Tibial nerve (tissue), 4 donors: Measurements from ENCODE around the gene THYN1. TPM values are rescaled to one million over a fixed set of nuclear protein-coding genes. Genes with fewer than 3 reads are reported as not detected.
"Not testable (repeated sequence)": the region's sequence is repeated elsewhere in the genome, so short reads cannot be mapped to it uniquely, and the experiment has no call there.

Experiments
- DNase-seq, 2 donors: peaks; one replicate each; pipeline ENCODE4 v3.0.0-alpha.2; 2019; ENCODE audit warnings: low spot score in 2 of 2
- H3K27ac ChIP-seq, 4 donors: fragments of 200-600 bp; sonication (generic) in 3 of 4; one replicate each; pipeline ENCODE4 v1.5.1; 2017 to 2019; ENCODE audit warnings: mild to moderate bottlenecking in 1 of 4
- H3K27me3 ChIP-seq, 2 donors: fragments of 200-600 bp; sonication (generic) in 1 of 2; one replicate each; pipeline versions ENCODE4 v1.5.1 to v1.6.0; 2017 to 2019
- H3K36me3 ChIP-seq, 3 donors: fragments of 200-600 bp; sonication (generic); one replicate each; pipeline ENCODE4 v1.5.1; 2018 to 2019
- H3K4me1 ChIP-seq, 4 donors: fragments of 200-600 bp; sonication (generic) in 3 of 4; one replicate each; pipeline ENCODE4 v1.5.1; 2017 to 2019
- H3K4me3 ChIP-seq, 4 donors: fragments of 200-600 bp; sonication (generic) in 3 of 4; one replicate each; pipeline ENCODE4 v1.5.1; 2017 to 2019; ENCODE audit warnings: mild to moderate bottlenecking in 1 of 4, moderate library complexity in 1 of 4
- H3K9me3 ChIP-seq, 4 donors: fragments of 200-600 bp; sonication (generic) in 3 of 4; one replicate each; pipeline ENCODE4 v1.5.1; 2017 to 2019
- CTCF ChIP-seq, 5 experiments: fragments of 200-600 bp in 3 of 5; fragments of 450-650 bp in 2 of 5; sonication (generic) in 3 of 5; IDR thresholded peaks; one replicate each; pipeline ENCODE4 v1.5.1; 2016 to 2019; ENCODE audit warnings: antibody characterized with exemption in 5 of 5, mild to moderate bottlenecking in 3 of 5, moderate library complexity in 2 of 5
- EP300 ChIP-seq, 2 donors: sonication (generic); formaldehyde crosslinking; IDR thresholded peaks; one replicate each; pipeline ENCODE4 v1.6.1; 2017; ENCODE audit warnings: antibody characterized with exemption in 2 of 2, mild to moderate bottlenecking in 1 of 2
- POLR2A ChIP-seq, 2 donors: fragments of 450-650 bp; IDR thresholded peaks; one replicate each; pipeline ENCODE4 v1.6.1; 2017; ENCODE audit warnings: antibody characterized with exemption in 2 of 2, mild to moderate bottlenecking in 2 of 2, moderate library complexity in 2 of 2
- WGBS, 2 donors: methylation state at CpG; one replicate each; pipeline ENCODE4 v1.1.5; 2018; 5-methylcytosine and 5-hydroxymethylcytosine counted together
- total RNA-seq, 4 donors: library from RNA; depleted of rRNA; stranded (reverse); fragments of >200 nt; gene quantifications; one replicate each; pipeline ENCODE4 v1.1.0, GENCODE V29; 2016

Gene THYN1
- total RNA-seq, 4 donors from 2014 or later: 46.0 to 65.7 (median 53.3) TPM

- no peak overlapping the region for H3K27ac ChIP-seq
- no peaks in the 10 kb centered on the region for H3K36me3 ChIP-seq
- H3K9me3 ChIP-seq: no peaks in the 10 kb centered on the region
- TF ChIP-seq EP300 (IDR thresholded peaks at IDR 0.05) (no peak), CTCF (IDR thresholded peaks at IDR 0.05) (no peak), POLR2A (IDR thresholded peaks at IDR 0.05) (no peak)
- peaks cover 0 to 11% (median 0%) of the 10 kb centered on the region in 4 donors for H3K4me1 ChIP-seq
- 74 to 76% methylated on average over 12 of the region's 12 CpGs for WGBS, 2 donors
- no peaks in the 10 kb centered on the region for H3K27me3 ChIP-seq
- H3K4me3 ChIP-seq: no peak overlapping the region
- no peak for DNase-seq
Measured at GRCh38 chr11:134287561-134287960, 34.4 kb upstream of the THYN1 start.

GRCh38 chr11:134284349-134284748 is 31.2 kb upstream of the THYN1 start:
- H3K27me3 ChIP-seq: peaks cover 0 to 19% of the 10 kb centered on the region in 2 donors
- not testable (repeated sequence) for H3K9me3 ChIP-seq, H3K4me1 ChIP-seq, H3K27ac ChIP-seq, DNase-seq, H3K36me3 ChIP-seq, H3K4me3 ChIP-seq
- 86 to 88% methylated on average over 5 of the region's 5 CpGs for WGBS, 2 donors

GRCh38 chr11:134283461-134284230 is 30.5 kb upstream of the THYN1 start:
- no peaks in the 10 kb centered on the region for H3K4me1 ChIP-seq
- 75 to 79% methylated on average over 16 of the region's 16 CpGs for WGBS, 2 donors
- H3K9me3 ChIP-seq: no peaks in the 10 kb centered on the region
- H3K36me3 ChIP-seq: no peaks in the 10 kb centered on the region
- TF ChIP-seq EP300 (IDR thresholded peaks at IDR 0.05) (no peak), CTCF (IDR thresholded peaks at IDR 0.05) (no peak), POLR2A (IDR thresholded peaks at IDR 0.05) (no peak)
- no peak overlapping the region for H3K4me3 ChIP-seq
- DNase-seq: no peak
- H3K27me3 ChIP-seq: peaks cover 0 to 27% of the 10 kb centered on the region in 2 donors
- H3K27ac ChIP-seq: no peak overlapping the region

GRCh38 chr11:134282121-134283045 is 29.2 kb upstream of the THYN1 start:
- H3K9me3 ChIP-seq: peaks cover 0 to 6% (median 0%) of the 10 kb centered on the region in 4 donors
- peaks cover 0 to 2% (median 0%) of the 10 kb centered on the region in 4 donors for H3K4me1 ChIP-seq
- no peak overlapping the region for H3K4me3 ChIP-seq
- peaks cover 0 to 39% of the 10 kb centered on the region in 2 donors for H3K27me3 ChIP-seq
- TF ChIP-seq CTCF (IDR thresholded peaks at IDR 0.05) (no peak), POLR2A (IDR thresholded peaks at IDR 0.05) (no peak), EP300 (IDR thresholded peaks at IDR 0.05) (no peak)
- 78 to 79% methylated on average over 22 of the region's 22 CpGs for WGBS, 2 donors
- no peak overlapping the region for H3K27ac ChIP-seq
- no peak for DNase-seq
- H3K36me3 ChIP-seq: no peaks in the 10 kb centered on the region

GRCh38 chr11:134281635-134282034 is 28.5 kb upstream of the THYN1 start:
- H3K27ac ChIP-seq, H3K4me1 ChIP-seq, H3K9me3 ChIP-seq, DNase-seq, H3K36me3 ChIP-seq, H3K4me3 ChIP-seq: not testable (repeated sequence)
- WGBS, 2 donors: 95% methylated on average over 3 of the region's 17 CpGs; no CpG with 5 or more reads in 1 of the 2 donors
- H3K27me3 ChIP-seq: peaks cover 0 to 47% of the 10 kb centered on the region in 2 donors

- H3K4me1 ChIP-seq: peaks cover 0 to 23% (median 8%) of the 10 kb centered on the region in 4 donors
- no peak for DNase-seq
- 90 to 99% methylated on average over 4 of the region's 4 CpGs for WGBS, 2 donors
- peaks cover 0 to 6% (median 0%) of the 10 kb centered on the region in 4 donors for H3K9me3 ChIP-seq
- peaks cover 0 to 79% of the 10 kb centered on the region in 2 donors for H3K27me3 ChIP-seq
- H3K36me3 ChIP-seq: no peaks in the 10 kb centered on the region
- no peak overlapping the region for H3K27ac ChIP-seq
- H3K4me3 ChIP-seq: no peak overlapping the region
- no peak for TF ChIP-seq CTCF (IDR thresholded peaks at IDR 0.05)
- TF ChIP-seq POLR2A (IDR thresholded peaks at IDR 0.05): no peak
- TF ChIP-seq EP300 (IDR thresholded peaks at IDR 0.05): no peak
Measured at GRCh38 chr11:134278356-134278755, 25.2 kb upstream of the THYN1 start.
